NCI-H2029 (cell line): ENCODE results near the gene TMEFF2.
A peak's percentile ranks its signal among the peaks of the same experiment; 100 is the strongest.
"Not testable (repeated sequence)": the region's sequence is repeated elsewhere in the genome, so short reads cannot be mapped to it uniquely, and the experiment has no call there.

Experiments
- DNase-seq: peaks from one replicate; lab custom pipeline; 2025; lab: John Stamatoyannopoulos, UW

The TMEFF2 gene

GRCh38 chr2:191933307-191934105 is 261.2 kb downstream of the TMEFF2 start:
- DNase-seq, result no peak

- no peak for DNase-seq
Measured at GRCh38 chr2:191932286-191932685, 262.4 kb downstream of the TMEFF2 start.

GRCh38 chr2:191931329-191931728 is 263.4 kb downstream of the TMEFF2 start:
- no peak for DNase-seq

GRCh38 chr2:191930205-191930604 is 264.5 kb downstream of the TMEFF2 start:
- DNase-seq, result no peak

GRCh38 chr2:191929288-191929687 is 265.4 kb downstream of the TMEFF2 start:
- no peak for DNase-seq

- no peak for DNase-seq
Measured at GRCh38 chr2:191927991-191928390, 266.7 kb downstream of the TMEFF2 start.

GRCh38 chr2:191927319-191927867 is 267.3 kb downstream of the TMEFF2 start:
- DNase-seq, result peak; percentile 80

GRCh38 chr2:191926671-191927070 is 268.1 kb downstream of the TMEFF2 start:
- no peak for DNase-seq

GRCh38 chr2:191923652-191923997 is 271.1 kb downstream of the TMEFF2 start:
- DNase-seq, result no peak

- DNase-seq, result no peak
Measured at GRCh38 chr2:191922736-191923651, 271.7 kb downstream of the TMEFF2 start.

- not testable (repeated sequence) for DNase-seq
Measured at GRCh38 chr2:191921650-191922049, 273.1 kb downstream of the TMEFF2 start.

- DNase-seq, result no peak
Measured at GRCh38 chr2:191920502-191920901, 274.2 kb downstream of the TMEFF2 start.

- peak; percentile 7 for DNase-seq
Measured at GRCh38 chr2:191917967-191918651, 276.6 kb downstream of the TMEFF2 start.

- DNase-seq, result no peak
Measured at GRCh38 chr2:191917430-191917881, 277.3 kb downstream of the TMEFF2 start.

- no peak for DNase-seq
Measured at GRCh38 chr2:191916826-191917225, 277.9 kb downstream of the TMEFF2 start.

GRCh38 chr2:191915750-191916149 is 279.0 kb downstream of the TMEFF2 start:
- no peak for DNase-seq

GRCh38 chr2:191913796-191914195 is 280.9 kb downstream of the TMEFF2 start:
- DNase-seq, result no peak

GRCh38 chr2:191912764-191913163 is 282.0 kb downstream of the TMEFF2 start:
- DNase-seq, result no peak

- DNase-seq, result no peak
Measured at GRCh38 chr2:191910518-191910917, 284.2 kb downstream of the TMEFF2 start.

GRCh38 chr2:191908874-191909273 is 285.9 kb downstream of the TMEFF2 start:
- DNase-seq, result no peak

- DNase-seq, result no peak
Measured at GRCh38 chr2:191907545-191907944, 287.2 kb downstream of the TMEFF2 start.

GRCh38 chr2:191907091-191907490 is 287.6 kb downstream of the TMEFF2 start:
- DNase-seq, result no peak
